D721Med (cell line): ENCODE measurements around the gene CS.

Experiments
- DNase-seq: peaks from one replicate; pipeline ENCODE4 v3.0.0; 2011; ENCODE audit warnings: low spot score; ENCODE audit not compliant: insufficient read length
- FAIRE-seq: peaks from 2 replicates; lab custom pipeline; 2011; peaks lifted over from hg19 to GRCh38; lab: Jason Lieb, UNC
- CTCF ChIP-seq: IDR thresholded peaks from 2 replicates; pipeline ENCODE4 v1.5.1; 2012; ENCODE audit warnings: mild to moderate bottlenecking, control low read depth; ENCODE audit not compliant: insufficient read depth; ENCODE audit errors: missing control alignments

CS gene

GRCh38 chr12:56234746-56235436 lies 65.2 kb downstream of the CS start:
- no peak for TF ChIP-seq CTCF
- no peak for FAIRE-seq

DNA sequence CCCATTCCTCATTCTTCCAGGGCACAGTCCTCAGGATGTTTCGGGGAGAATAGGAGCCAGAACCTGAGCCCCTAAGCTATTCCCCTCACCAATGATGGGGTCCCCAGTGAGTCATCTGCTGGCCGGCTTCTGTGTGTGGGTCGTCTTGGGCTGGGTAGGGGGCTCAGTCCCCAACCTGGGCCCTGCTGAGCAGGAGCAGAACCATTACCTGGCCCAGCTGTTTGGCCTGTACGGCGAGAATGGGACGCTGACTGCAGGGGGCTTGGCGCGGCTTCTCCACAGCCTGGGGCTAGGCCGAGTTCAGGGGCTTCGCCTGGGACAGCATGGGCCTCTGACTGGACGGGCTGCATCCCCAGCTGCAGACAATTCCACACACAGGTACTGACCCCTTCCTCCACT lies 68.9 kb downstream of the CS start:
- FAIRE-seq, result no peak
- TF ChIP-seq CTCF, result no peak
- DNase-seq, result no peak

More at GRCh38 chr12:56234746-56235436, 65.2 kb downstream of the CS start:
- no peak for DNase-seq

- TF ChIP-seq CTCF, result no peak
- no peak for FAIRE-seq
- DNase-seq, result no peak
These were observed 69.5 kb downstream of the CS start for GRCh38 chr12:56230432-56231183.

GRCh38 chr12:56229916-56230431 lies 70.2 kb downstream of the CS start, which contains the start of gene SLC39A5:
SLC39A5 (plus strand) TSS chr12:56230051; CDS start chr12:56231275, 1,224 bp downstream.
- TF ChIP-seq CTCF, result no peak
- FAIRE-seq (no peak), DNase-seq (no peak)

GRCh38 chr12:56229082-56229481 lies 71.0 kb downstream of the CS start:
- no peak for FAIRE-seq

GRCh38 chr12:56224954-56225353 lies 75.2 kb downstream of the CS start:
- FAIRE-seq, result no peak
- TF ChIP-seq CTCF, result no peak
- no peak for DNase-seq

More at GRCh38 chr12:56229082-56229481, 71.0 kb downstream of the CS start:
- no peak for DNase-seq
- TF ChIP-seq CTCF, result no peak
